Activated T-cell treated with anti-CD3 and anti-CD28 coated beads, Interleukin-2, amount 50 U/mL, for 48 hours (primary cell): ENCODE measurements around the gene CDK18.

Experiments
- DNase-seq, 2 experiments: peaks; one replicate each; pipeline ENCODE4 v3.0.0-alpha.2; 2020

Gene CDK18

DNA sequence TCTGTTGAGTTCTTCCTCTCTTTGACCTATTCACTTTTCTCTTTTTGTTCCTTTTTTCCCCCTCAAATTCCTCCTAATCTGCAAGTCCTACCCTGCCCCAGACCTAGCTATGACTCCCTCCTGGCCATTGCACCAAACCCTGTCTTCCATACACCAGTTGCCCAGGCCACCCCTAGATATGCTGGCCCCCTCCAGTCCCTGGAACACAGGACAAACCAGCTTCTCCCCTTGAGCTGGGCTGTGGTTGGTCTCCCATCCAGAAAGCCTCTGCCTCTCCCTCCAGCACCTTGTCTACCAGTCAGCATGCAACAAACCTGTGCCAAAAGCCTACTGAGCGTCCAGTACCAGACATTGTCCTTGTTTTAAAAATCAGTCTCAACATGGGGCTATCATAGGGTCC lies 68.0 kb downstream of the CDK18 start:
- no peak for DNase-seq

DNA sequence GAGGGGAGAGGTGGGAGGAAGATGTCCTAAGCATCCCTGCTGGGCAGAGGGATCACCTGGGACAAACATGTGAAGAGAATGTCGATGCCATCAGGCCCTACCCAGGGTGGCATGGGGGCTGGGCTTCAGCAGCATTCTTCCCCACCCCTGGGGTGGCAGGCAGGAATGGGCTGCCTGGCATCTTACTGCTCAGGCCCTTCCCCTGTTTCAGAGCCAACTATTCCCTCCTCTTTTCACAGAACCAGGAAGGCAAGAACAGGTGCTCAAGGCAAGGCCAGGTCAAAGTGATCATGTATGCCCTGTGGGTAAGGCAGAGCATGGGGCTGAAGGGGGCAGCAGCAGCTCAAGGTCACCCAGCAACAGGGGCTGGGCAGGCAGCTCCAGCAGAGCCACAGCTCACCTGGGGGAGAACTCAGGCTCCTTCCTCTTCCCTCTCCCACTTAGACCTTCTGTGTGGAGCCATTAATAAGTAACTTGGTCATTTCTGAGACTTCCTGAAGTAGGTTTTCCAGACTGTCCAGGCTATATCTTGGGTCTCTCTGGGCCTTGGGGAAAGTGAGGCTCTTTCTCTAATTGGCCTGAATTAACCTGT lies 70.9 kb downstream of the CDK18 start:
- DNase-seq = peak in 1 of 2 experiments; percentile 8

DNA sequence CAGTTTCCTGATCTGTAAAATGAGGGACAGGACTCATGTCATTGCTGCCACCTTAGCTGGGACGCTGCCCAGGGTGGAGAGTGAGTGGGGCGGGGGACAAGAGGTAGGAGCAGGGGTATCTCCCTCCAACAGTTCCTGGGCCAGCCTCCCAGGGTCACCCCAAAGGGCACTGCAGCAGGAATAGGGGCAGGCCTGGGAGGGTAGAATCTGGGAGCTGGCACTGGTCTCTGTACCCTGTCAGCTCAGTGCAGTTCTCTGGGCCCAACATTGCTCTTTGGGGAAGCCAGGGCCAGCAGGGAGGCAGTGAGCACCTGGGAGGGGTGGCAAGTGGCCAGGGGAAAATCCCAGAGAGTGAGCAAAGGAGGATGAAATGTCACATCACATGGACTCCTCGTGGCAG lies 71.5 kb downstream of the CDK18 start:
- peak in 1 of 2 experiments; percentile 9 for DNase-seq

GRCh38 chr1:205576805-205577761 lies 72.6 kb downstream of the CDK18 start:
- peak in 1 of 2 experiments; percentile 5 for DNase-seq

GRCh38 chr1:205577874-205578658 lies 73.6 kb downstream of the CDK18 start:
- DNase-seq = peak; percentile 4 to 7

- peak; percentile 4 to 7 for DNase-seq
These were observed 74.5 kb downstream of the CDK18 start for GRCh38 chr1:205578780-205579571.

GRCh38 chr1:205579711-205580110 lies 75.2 kb downstream of the CDK18 start:
- DNase-seq = peak in 1 of 2 experiments; percentile 10

DNA sequence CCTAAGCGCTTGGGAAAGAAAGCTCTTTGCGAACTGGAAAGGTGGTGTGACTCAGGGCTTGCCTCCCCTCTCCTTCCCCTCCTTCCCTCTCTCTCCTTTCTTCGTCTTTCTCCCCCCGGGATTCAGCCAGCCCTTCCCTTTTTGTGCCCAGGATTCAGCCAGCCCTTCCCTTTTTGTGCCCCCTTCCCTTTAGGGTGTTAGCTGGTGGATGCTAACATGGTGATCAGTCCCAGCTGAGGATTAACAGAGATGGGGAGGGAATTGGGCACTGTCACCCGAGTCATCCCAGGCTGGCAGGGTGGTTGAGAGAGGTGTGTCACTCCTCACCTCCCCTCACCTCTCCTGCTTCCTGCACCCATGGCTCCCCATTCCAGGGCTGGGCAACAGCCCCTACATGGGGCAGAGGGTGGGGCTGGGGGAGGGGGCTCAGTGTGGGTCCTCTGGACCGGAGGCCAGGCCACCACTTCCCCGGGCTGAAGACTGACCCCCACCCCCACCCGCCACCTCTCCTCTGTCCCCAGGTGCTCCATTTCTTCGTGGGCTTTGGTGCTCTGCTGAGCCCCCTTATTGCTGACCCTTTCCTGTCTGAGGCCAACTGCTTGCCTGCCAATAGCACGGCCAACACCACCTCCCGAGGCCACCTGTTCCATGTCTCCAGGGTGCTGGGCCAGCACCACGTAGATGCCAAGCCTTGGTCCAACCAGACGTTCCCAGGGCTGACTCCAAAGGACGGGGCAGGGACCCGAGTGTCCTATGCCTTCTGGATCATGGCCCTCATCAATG lies 75.9 kb downstream of the CDK18 start:
- no peak for DNase-seq

DNA sequence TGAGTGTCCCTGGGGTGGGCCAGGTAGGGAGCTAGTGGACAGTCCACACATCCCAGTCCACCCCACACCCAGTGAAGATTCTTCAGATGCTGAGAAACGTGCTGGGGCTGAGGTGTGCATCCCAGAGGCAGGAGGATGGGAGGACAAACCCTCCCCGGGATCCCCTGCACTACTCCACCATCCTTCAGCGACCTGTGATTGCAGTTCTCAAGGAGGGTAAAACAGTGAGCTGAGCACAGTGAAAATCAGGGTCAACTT lies 76.4 kb downstream of the CDK18 start:
- no peak for DNase-seq

GRCh38 chr1:205581321-205581980 lies 77.0 kb downstream of the CDK18 start:
- no peak for DNase-seq

- DNase-seq = no peak
These were observed 77.6 kb downstream of the CDK18 start for GRCh38 chr1:205582046-205582445.
